ENCODE results near the gene PRMT2.

The PRMT2 gene

DNA sequence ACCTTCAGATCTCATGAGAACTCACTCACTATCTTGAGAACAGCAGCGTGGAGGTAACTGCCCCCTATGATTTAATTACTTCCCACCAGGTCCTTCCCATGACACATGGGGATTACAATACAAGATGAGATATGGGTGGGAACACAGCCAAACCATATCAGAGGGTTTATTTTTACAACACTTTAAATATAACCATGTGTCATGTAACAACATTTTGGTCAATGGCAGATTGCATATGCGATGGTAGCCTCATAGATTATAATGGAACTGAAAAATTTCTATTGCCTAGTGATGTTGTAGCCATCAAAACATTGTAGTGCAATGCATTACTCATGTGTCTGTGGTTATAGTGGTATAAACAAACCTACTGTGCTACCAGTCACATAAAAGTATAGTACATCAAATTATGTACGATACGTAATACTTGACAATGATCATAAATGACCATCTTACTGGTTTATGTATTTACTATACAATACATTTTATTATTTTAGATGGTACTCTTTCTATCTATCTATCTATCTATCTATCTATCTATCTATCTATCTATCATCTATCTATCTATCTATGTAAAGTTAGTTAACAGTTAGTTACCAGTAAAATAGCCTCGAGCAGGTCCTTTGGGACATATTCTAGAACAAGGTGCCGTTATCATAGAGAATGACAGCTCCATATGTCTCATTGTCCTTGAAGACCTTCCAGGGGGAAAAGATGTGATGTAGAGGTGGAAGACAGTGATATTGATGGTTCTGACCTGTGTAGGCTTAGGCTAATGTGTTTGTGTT lies 18.0 kb upstream of the PRMT2 start:
- ChIA-PET POLR2A (no interaction called here), CTCF (interaction anchor here (2.1 kb wide), 1 partner anchor 11 kb away, joined by 7 read pairs; no protein-coding TSS in a partner anchor)
- Histone ChIP-seq H3K4me1 (ENCODE audit: control extremely low read depth in 1 of 4, control insufficient read depth in 4 of 4, insufficient read depth in 4 of 4, low read length in 3 of 4) (peaks cover 0 to 25% (median 20%) of the 10 kb centered on the region in 4 experiments), H3K27me3 (replicated peaks in 2 of 5; ENCODE audit: control insufficient read depth in 4 of 5, insufficient read depth in 5 of 5, low read length in 4 of 5) (no peaks in the 10 kb centered on the region), H3K36me3 (ENCODE audit: control insufficient read depth in 4 of 4, insufficient read depth in 4 of 4, low read length in 3 of 4) (no peaks in the 10 kb centered on the region), H3K27ac (ENCODE audit: insufficient read depth in 1 of 2, low read depth in 1 of 2, low read length in 2 of 2, poor library complexity in 1 of 2, severe bottlenecking in 2 of 2) (no peak overlapping the region), H3K9me3 (ENCODE audit: control extremely low read depth in 1 of 5, control insufficient read depth in 4 of 5, insufficient read depth in 2 of 5, low read depth in 1 of 5, low read length in 4 of 5) (peaks cover 0 to 6% (median 0%) of the 10 kb centered on the region in 5 experiments), H3K4me3 (ENCODE audit: control insufficient read depth in 1 of 7, extremely low read depth in 1 of 7, insufficient read depth in 4 of 7, low read depth in 2 of 7, low read length in 6 of 7) (no peak overlapping the region)
- DNase-seq = peak in 1 of 3 donors; percentile 47
- WGBS (ENCODE audit: insufficient coverage) = 77% methylated on average over 3 of the region's 6 CpGs

DNA sequence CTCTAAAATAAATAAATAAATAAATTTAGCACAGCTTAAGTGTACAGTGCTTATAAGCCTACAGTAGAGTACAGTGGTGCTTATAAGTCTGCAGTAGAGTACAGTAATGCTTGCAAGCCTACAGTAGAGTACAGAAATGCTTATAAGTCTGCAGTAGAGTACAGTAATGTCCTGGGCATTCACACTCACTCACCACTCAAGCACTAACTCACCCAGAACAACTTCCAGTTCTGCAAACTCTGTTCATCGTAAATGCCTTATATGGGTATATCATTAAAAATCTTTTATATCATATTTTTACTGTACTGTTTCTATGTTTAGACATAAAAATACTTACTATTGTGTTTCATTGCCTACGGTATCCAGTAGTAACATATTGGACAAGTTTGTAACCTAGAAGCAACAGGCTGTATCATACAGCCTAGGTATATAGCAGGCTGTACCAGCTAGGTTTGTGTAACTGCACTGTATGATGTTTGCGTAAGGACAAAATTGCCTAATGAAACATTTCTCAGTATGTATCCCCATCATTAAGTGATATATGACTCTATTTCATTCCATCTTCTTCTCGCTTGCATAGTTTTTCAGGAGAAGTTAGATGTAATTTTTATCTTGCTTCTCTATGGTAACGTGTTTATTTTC lies 16.6 kb upstream of the PRMT2 start:
- no peak for DNase-seq
- Histone ChIP-seq H3K27me3 (replicated peaks in 2 of 5; ENCODE audit: control insufficient read depth in 4 of 5, insufficient read depth in 5 of 5, low read length in 4 of 5) (no peaks in the 10 kb centered on the region), H3K4me3 (ENCODE audit: control insufficient read depth in 1 of 7, extremely low read depth in 1 of 7, insufficient read depth in 4 of 7, low read depth in 2 of 7, low read length in 6 of 7) (no peak overlapping the region), H3K36me3 (ENCODE audit: control insufficient read depth in 4 of 4, insufficient read depth in 4 of 4, low read length in 3 of 4) (no peaks in the 10 kb centered on the region), H3K27ac (ENCODE audit: insufficient read depth in 1 of 2, low read depth in 1 of 2, low read length in 2 of 2, poor library complexity in 1 of 2, severe bottlenecking in 2 of 2) (no peak overlapping the region), H3K4me1 (ENCODE audit: control extremely low read depth in 1 of 4, control insufficient read depth in 4 of 4, insufficient read depth in 4 of 4, low read length in 3 of 4) (peaks cover 3 to 37% (median 28%) of the 10 kb centered on the region in 4 experiments), H3K9me3 (ENCODE audit: control extremely low read depth in 1 of 5, control insufficient read depth in 4 of 5, insufficient read depth in 2 of 5, low read depth in 1 of 5, low read length in 4 of 5) (peaks cover 0 to 4% (median 0%) of the 10 kb centered on the region in 5 experiments)
- POLR2A ChIA-PET = interaction anchor here (0.8 kb wide), 1 partner anchor 10 kb away, joined by 3 read pairs; no protein-coding TSS in a partner anchor
- CTCF ChIA-PET = interaction anchor here (1.1 to 2.1 kb wide), 2 partner anchors 9 to 15 kb away, joined by 3 to 7 read pairs; no protein-coding TSS in a partner anchor
- WGBS (ENCODE audit: insufficient coverage) = no CpG with 5 or more reads among the region's 5 CpGs

DNA sequence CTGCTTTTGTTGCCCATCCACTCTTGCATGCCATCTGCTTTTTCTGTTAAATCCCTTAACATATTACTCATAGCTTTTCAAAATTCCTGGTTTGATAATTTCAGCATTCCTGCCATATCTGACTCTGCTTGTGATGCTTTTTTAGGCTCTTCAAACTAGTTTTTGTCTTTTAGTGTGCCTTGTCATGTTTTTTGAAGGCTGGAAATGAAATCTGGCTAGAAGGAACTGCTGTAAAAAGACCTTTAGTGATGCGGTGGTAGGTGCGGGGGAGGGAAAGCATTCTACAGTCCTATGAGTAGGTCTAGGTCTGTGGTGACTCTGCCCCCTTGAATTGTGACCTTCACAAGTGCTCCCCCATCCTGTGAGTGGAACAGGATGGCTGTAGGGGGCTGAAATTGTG lies 15.6 kb upstream of the PRMT2 start:
- no peak for DNase-seq
- H3K27me3 ChIP-seq (replicated peaks in 2 of 5; ENCODE audit: control insufficient read depth in 4 of 5, insufficient read depth in 5 of 5, low read length in 4 of 5) = no peaks in the 10 kb centered on the region
- H3K36me3 ChIP-seq (ENCODE audit: control insufficient read depth in 4 of 4, insufficient read depth in 4 of 4, low read length in 3 of 4) = no peaks in the 10 kb centered on the region
- 100% methylated on average over 2 of the region's 2 CpGs for WGBS (ENCODE audit: insufficient coverage)
- CTCF ChIA-PET = interaction anchor here (3.0 kb wide), 1 partner anchor 16 kb away, joined by 25 read pairs; the partner anchor contains the start of gene PRMT2
- peaks cover 3 to 44% (median 31%) of the 10 kb centered on the region in 4 experiments for H3K4me1 ChIP-seq (ENCODE audit: control extremely low read depth in 1 of 4, control insufficient read depth in 4 of 4, insufficient read depth in 4 of 4, low read length in 3 of 4)
- H3K9me3 ChIP-seq (ENCODE audit: control extremely low read depth in 1 of 5, control insufficient read depth in 4 of 5, insufficient read depth in 2 of 5, low read depth in 1 of 5, low read length in 4 of 5) = peaks cover 0 to 4% (median 0%) of the 10 kb centered on the region in 5 experiments
- POLR2A ChIA-PET = interaction anchor here (0.8 kb wide), 1 partner anchor 11 kb away, joined by 3 read pairs; no protein-coding TSS in a partner anchor
- no peak overlapping the region for H3K27ac ChIP-seq (ENCODE audit: insufficient read depth in 1 of 2, low read depth in 1 of 2, low read length in 2 of 2, poor library complexity in 1 of 2, severe bottlenecking in 2 of 2)
- no peak overlapping the region for H3K4me3 ChIP-seq (ENCODE audit: control insufficient read depth in 1 of 7, extremely low read depth in 1 of 7, insufficient read depth in 4 of 7, low read depth in 2 of 7, low read length in 6 of 7)

DNA sequence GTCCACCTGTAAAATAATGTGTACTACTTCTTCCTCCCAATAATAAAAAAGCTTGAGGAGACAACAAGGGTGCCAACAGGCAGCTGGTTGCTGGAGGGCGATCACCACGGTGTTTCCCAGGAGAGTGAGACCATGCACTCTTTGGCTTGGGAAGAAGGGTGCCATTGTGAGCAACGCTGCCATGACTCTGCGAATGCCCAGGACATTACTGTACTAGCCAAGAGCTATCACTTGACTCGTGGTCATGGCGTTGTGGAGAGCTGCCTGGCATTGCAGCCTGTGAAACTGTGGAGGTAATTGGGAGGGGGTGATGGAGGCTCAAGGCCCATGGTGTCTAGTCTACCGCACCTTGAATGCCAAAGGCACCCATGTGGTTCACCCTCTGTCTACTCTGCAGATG lies 14.6 kb upstream of the PRMT2 start:
- WGBS (ENCODE audit: insufficient coverage) = 100% methylated on average over 5 of the region's 7 CpGs
- Histone ChIP-seq H3K9me3 (ENCODE audit: control extremely low read depth in 1 of 5, control insufficient read depth in 4 of 5, insufficient read depth in 2 of 5, low read depth in 1 of 5, low read length in 4 of 5) (peaks cover 0 to 11% (median 6%) of the 10 kb centered on the region in 5 experiments), H3K4me3 (ENCODE audit: control insufficient read depth in 1 of 7, extremely low read depth in 1 of 7, insufficient read depth in 4 of 7, low read depth in 2 of 7, low read length in 6 of 7) (no peak overlapping the region), H3K27ac (ENCODE audit: insufficient read depth in 1 of 2, low read depth in 1 of 2, low read length in 2 of 2, poor library complexity in 1 of 2, severe bottlenecking in 2 of 2) (peak overlapping the region in 1 of 2 experiments; percentile 96), H3K27me3 (replicated peaks in 2 of 5; ENCODE audit: control insufficient read depth in 4 of 5, insufficient read depth in 5 of 5, low read length in 4 of 5) (no peaks in the 10 kb centered on the region), H3K36me3 (ENCODE audit: control insufficient read depth in 4 of 4, insufficient read depth in 4 of 4, low read length in 3 of 4) (no peaks in the 10 kb centered on the region), H3K4me1 (ENCODE audit: control extremely low read depth in 1 of 4, control insufficient read depth in 4 of 4, insufficient read depth in 4 of 4, low read length in 3 of 4) (peaks cover 3 to 44% (median 31%) of the 10 kb centered on the region in 4 experiments)
- DNase-seq = no peak
- ChIA-PET POLR2A (no interaction called here), CTCF (interaction anchor here (1.1 to 3.0 kb wide), 4 partner anchors 9 to 15 kb away, joined by 4 to 25 read pairs (median 6); partner anchors contain the start of gene PRMT2)

DNA sequence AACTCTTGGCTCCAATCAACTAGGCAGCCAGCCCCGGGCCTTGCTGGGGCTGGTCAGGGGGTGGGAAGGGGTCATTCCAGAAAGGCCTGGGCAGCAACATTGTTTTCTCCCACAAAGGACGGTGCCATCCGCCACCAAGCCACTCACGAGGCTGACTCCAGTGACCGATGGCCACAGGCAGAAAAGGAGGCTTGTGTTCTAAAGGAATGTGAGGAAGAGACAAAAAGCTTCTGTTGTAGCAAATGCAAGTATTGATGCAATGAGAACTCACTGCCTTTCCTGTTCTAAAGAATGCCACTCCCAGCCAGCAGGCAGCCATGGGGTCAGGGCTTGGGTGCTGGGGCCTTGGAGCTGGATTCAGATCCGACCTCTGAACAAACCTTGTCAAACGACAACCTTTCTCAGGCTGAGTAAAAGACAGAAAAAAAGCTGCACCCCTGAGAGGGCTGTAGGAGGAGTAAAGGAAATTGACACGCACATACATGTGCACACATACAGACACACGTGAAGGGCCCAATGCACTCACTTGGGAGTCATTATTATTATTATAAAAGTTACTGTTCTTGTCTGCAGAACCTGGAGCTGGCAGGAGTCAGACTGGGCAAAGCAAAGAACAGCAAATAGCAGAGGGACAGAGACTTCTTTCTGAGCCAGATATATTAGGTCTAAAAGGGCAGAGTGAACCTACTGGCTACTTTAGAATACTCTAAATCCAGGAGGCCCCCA lies 13.9 kb upstream of the PRMT2 start:
- Histone ChIP-seq H3K27ac (ENCODE audit: insufficient read depth in 1 of 2, low read depth in 1 of 2, low read length in 2 of 2, poor library complexity in 1 of 2, severe bottlenecking in 2 of 2) (peak overlapping the region; percentile 90 to 96), H3K4me1 (ENCODE audit: control extremely low read depth in 1 of 4, control insufficient read depth in 4 of 4, insufficient read depth in 4 of 4, low read length in 3 of 4) (peaks cover 3 to 44% (median 31%) of the 10 kb centered on the region in 4 experiments), H3K27me3 (replicated peaks in 2 of 5; ENCODE audit: control insufficient read depth in 4 of 5, insufficient read depth in 5 of 5, low read length in 4 of 5) (no peaks in the 10 kb centered on the region), H3K9me3 (ENCODE audit: control extremely low read depth in 1 of 5, control insufficient read depth in 4 of 5, insufficient read depth in 2 of 5, low read depth in 1 of 5, low read length in 4 of 5) (peaks cover 0 to 19% (median 9%) of the 10 kb centered on the region in 5 experiments), H3K4me3 (ENCODE audit: control insufficient read depth in 1 of 7, extremely low read depth in 1 of 7, insufficient read depth in 4 of 7, low read depth in 2 of 7, low read length in 6 of 7) (peak overlapping the region in 1 of 7 experiments; percentile 31), H3K36me3 (ENCODE audit: control insufficient read depth in 4 of 4, insufficient read depth in 4 of 4, low read length in 3 of 4) (no peaks in the 10 kb centered on the region)
- peak in 2 of 3 donors; percentile 37 to 56 for DNase-seq
- ChIA-PET CTCF (interaction anchor here (1.1 to 3.0 kb wide), 4 partner anchors 10 to 15 kb away, joined by 4 to 25 read pairs (median 6); partner anchors contain the start of gene PRMT2), POLR2A (interaction anchor here (1.2 to 2.0 kb wide), 2 partner anchors 14 to 15 kb away, joined by 5 to 11 read pairs; partner anchors contain the start of gene PRMT2)
- WGBS (ENCODE audit: insufficient coverage) = 93% methylated on average over 4 of the region's 9 CpGs

DNA sequence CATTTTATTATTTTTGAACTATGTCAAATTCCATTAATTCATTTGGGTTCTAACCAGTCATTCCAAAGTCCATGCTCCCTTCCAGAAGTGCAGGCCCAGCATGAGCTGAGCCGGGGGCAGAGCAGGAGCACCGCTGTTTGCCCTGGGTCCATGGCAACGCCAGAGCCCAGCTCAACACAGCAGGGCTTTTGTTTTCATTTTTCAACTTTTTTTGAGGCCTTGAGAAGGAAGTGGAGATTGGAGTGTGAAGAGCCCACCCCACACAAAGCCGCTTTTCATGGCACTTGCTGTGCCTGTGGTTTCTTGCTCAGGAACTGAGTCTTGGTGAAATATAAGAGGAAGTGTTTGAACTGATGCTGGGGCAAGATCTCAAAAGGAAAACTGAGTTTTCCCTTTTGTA lies 13.2 kb upstream of the PRMT2 start:
- no peaks in the 10 kb centered on the region for H3K27me3 ChIP-seq (replicated peaks in 2 of 5; ENCODE audit: control insufficient read depth in 4 of 5, insufficient read depth in 5 of 5, low read length in 4 of 5)
- ChIA-PET POLR2A (interaction anchor here (1.2 to 2.0 kb wide), 2 partner anchors 13 to 16 kb away, joined by 5 to 11 read pairs; partner anchors contain the start of gene PRMT2), CTCF (interaction anchor here (1.5 to 3.0 kb wide), 3 partner anchors 10 to 16 kb away, joined by 6 to 25 read pairs (median 6); partner anchors contain the start of gene PRMT2)
- WGBS (ENCODE audit: insufficient coverage) = 0% methylated on average over 3 of the region's 4 CpGs
- no peaks in the 10 kb centered on the region for H3K36me3 ChIP-seq (ENCODE audit: control insufficient read depth in 4 of 4, insufficient read depth in 4 of 4, low read length in 3 of 4)
- H3K9me3 ChIP-seq (ENCODE audit: control extremely low read depth in 1 of 5, control insufficient read depth in 4 of 5, insufficient read depth in 2 of 5, low read depth in 1 of 5, low read length in 4 of 5) = peaks cover 0 to 22% (median 10%) of the 10 kb centered on the region in 5 experiments
- H3K4me3 ChIP-seq (ENCODE audit: control insufficient read depth in 1 of 7, extremely low read depth in 1 of 7, insufficient read depth in 4 of 7, low read depth in 2 of 7, low read length in 6 of 7) = peak overlapping the region in 2 of 7 experiments; percentile 37 to 60
- H3K4me1 ChIP-seq (ENCODE audit: control extremely low read depth in 1 of 4, control insufficient read depth in 4 of 4, insufficient read depth in 4 of 4, low read length in 3 of 4) = peaks cover 3 to 48% (median 31%) of the 10 kb centered on the region in 4 experiments
- H3K27ac ChIP-seq (ENCODE audit: insufficient read depth in 1 of 2, low read depth in 1 of 2, low read length in 2 of 2, poor library complexity in 1 of 2, severe bottlenecking in 2 of 2) = peak overlapping the region; percentile 90 to 96
- peak; percentile 93 to 98 (median 97) for DNase-seq
